T-helper 1 cell treated with Interleukin-12 subunit alpha and Interleukin-12 subunit beta and Interleukin-4 antibody, amounts not matched to agents 30 ng/mL and 1 ng/mL, for 36 hours (primary cell): ENCODE measurements around the gene USE1. TPM values are rescaled to one million over a fixed set of nuclear protein-coding genes. Genes with fewer than 3 reads are reported as not detected.
"Not testable (repeated sequence)": the region's sequence is repeated elsewhere in the genome, so short reads cannot be mapped to it uniquely, and the experiment has no call there.

ENCODE experiments used
- intact Hi-C: fragments of 100-400 bp; cut with micrococcal nuclease; formaldehyde crosslinking; loops from one replicate; pipeline ENCODE4 v1.15.1; 2024
- total RNA-seq: library from RNA; stranded (reverse); gene quantifications from 2 replicates; pipeline ENCODE4 v1.2.3, GENCODE V29; 2022

USE1 gene, protein sequence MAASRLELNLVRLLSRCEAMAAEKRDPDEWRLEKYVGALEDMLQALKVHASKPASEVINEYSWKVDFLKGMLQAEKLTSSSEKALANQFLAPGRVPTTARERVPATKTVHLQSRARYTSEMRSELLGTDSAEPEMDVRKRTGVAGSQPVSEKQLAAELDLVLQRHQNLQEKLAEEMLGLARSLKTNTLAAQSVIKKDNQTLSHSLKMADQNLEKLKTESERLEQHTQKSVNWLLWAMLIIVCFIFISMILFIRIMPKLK
- 27.8 and 31.3 TPM in 2 replicates for total RNA-seq

DNA sequence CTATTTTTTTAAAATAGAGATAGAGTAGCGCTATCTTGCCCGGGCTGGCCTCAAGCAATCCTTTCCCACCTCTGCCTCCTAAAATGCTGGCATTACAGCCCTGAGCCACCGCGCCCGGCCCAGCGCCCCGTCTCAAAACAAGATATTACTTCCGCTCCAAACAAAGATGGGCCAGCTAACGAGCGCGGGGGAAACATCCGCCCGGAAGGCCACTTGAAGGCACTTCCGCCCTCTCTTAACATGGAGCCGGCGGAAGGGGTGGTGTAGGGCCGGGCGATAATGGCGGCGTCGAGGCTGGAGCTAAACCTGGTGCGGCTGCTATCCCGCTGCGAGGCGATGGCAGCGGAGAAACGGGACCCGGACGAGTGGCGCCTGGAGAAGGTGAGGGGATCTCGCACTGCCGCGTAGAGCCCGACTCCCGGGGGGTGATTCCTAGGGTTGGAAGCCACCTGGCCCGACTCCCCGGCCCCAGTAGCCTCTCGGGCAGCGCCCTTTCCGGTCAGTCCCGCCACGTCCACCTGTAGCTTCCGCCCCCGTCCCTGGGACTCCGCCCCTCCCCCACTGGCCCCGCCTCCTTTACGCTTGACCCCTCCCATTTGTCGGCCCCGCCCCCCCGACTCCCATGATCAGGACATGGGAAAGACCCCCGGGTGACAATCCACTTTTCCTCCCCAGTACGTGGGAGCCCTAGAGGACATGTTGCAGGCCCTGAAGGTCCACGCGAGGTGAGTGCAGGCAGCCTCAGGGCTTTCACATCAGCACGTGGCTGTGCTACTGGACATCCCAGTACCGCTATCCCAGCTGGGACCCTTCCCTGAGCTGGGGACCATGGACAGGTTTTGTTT is at the start of gene USE1:
Gene USE1 (plus strand): TSS at position 231 of the 845 bp plus-strand sequence. CDS start 49 bp downstream, at position 280.
- intact Hi-C loops, result loop anchor here (1.0 kb wide), 8 partner anchors 11 to 587 kb away; partner anchors contain the start of genes BABAM1, DDA1, GTPBP3 and HAUS8

DNA sequence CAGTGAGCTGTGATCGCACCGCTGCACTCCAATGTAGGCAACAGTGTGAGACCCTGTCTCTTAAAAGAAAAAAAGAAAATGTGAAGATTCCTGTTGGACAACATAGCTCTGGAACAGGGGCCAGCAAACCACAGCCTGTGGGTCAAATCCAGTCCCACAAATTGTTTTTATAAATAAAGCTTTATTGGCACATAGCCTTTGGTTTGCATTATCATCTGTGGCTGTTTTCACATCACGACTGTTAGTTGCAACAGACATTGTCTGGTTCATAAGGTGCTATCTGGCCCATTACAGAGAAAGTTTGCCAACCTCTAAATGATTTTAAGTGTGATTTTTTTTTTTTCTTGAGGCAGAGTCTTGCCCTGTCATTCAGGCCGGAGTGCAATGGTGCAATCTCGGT is 49.4 kb upstream of the USE1 start:
- intact Hi-C loops, result no loop called here

DNA sequence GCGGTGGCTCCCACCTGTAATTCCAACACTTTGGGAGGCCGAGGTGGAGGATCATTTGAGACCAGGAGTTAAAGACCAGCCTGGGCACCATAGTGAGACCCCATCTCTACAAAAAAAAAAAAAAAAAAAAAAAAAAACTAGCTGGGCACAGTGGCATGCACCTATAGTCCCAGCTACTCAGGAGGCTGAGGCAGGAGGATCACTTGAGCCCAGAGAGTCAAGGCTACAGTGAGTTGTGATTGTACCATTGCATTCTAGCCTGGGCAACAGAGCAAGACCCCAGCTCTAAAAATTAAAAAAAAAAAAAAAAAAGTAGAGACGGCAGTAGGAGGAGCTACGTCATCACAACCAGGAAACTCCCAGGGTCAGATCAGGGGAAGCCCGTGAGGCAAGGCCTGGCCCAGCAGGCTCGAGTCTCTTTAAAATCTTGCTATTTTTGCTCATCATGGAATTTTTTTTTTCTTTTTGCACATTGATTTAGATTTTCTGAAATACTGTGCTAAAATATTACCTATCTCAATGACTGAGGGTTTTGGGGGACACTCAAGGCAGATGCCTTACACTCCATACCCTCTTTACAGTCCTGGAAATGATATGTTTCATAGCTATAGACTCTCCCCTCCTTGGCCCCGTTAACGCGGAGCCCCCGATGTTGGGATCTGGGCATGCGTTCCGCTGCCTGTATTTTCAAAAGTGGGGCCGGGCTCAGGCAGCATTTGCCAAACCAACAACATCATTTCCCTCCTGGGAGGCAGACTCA is 44.4 kb upstream of the USE1 start:
- intact Hi-C loops, result no loop called here

GRCh38 chr19:17171874-17172273 is 43.3 kb upstream of the USE1 start:
- intact Hi-C loops, result no loop called here

DNA sequence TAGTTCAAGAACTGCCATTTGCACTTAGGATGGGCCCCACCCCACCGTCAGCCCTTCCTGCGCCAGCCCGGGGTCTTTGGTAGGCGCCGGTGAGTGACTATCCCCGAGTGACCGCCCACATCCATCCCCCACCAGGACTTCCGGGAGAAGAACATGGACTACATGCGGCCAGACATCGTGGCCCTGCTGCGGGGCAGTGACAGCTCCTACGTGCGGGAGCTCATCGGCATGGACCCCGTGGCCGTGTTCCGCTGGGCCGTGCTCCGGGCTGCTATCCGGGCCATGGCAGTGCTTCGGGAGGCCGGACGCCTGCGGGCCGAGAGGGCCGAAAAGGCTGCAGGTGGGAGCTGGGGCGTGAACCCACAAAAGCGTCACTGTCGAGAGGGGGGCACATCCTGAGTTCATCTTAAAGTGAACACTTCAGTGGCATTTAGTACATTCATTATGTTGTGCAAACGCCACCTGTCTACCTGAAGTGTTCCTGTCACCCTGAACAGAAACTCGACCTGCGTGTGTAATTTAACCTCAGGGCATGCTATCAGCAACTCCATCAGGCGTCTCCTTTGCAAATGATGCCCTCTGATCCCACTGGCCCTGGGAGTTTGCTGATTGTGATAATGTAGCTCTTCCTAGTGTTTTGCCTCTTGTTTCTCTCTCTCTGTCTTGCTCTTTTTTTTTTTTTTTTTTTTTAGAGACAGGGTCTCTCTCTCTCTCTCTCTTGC is 42.4 kb upstream of the USE1 start:
- intact Hi-C loops, result no loop called here

GRCh38 chr19:17178291-17178690 is 36.9 kb upstream of the USE1 start:
- intact Hi-C loops, result no loop called here

GRCh38 chr19:17180997-17181702 is 34.0 kb upstream of the USE1 start:
- intact Hi-C loops, result no loop called here

DNA sequence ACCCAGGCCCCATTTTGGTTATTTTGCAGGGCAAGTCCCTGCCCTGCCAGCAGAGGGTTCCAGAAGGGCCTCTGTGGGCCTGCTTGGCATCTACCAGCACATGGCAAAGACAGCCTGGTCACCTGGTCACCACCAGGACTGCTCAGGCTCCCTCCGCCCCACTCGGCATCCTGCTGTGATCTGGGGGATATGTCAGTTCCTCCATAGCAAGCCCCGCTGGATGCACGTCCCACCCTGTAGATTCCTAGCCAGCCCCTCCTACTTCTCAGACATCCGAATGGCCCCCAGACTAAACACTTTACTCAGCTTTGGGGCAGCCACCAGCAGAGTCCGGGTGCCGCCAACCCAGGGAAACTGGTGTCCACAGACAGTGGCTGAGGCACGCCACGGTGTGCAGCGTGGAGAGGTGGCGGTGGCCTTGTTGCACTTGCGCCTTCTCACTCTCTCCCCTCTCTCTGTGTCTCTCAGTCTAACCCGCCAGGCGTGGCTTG is 31.8 kb upstream of the USE1 start:
- intact Hi-C loops, result no loop called here

- intact Hi-C loops, result loop anchor here (1.0 to 2.0 kb wide), 4 partner anchors 51 to 117 kb away; partner anchors contain the start of genes HAUS8 and MYO9B
These were observed 31.3 kb upstream of the USE1 start for GRCh38 chr19:17183858-17184321.

GRCh38 chr19:17184371-17184841 is 30.8 kb upstream of the USE1 start:
- intact Hi-C loops, result loop anchor here (1.0 to 2.0 kb wide), 4 partner anchors 50 to 117 kb away; partner anchors contain the start of genes HAUS8 and MYO9B

GRCh38 chr19:17185590-17185989 is 29.6 kb upstream of the USE1 start:
- intact Hi-C loops, result loop anchor here (2.0 kb wide), 2 partner anchors 49 to 111 kb away; partner anchors contain the start of genes HAUS8 and MYO9B

- intact Hi-C loops, result not testable (repeated sequence)
These were observed 23.4 kb upstream of the USE1 start for GRCh38 chr19:17191736-17192135.

GRCh38 chr19:17192751-17193150 is 22.4 kb upstream of the USE1 start:
- intact Hi-C loops, result no loop called here

GRCh38 chr19:17194608-17195007 is 20.5 kb upstream of the USE1 start:
- intact Hi-C loops, result no loop called here

DNA sequence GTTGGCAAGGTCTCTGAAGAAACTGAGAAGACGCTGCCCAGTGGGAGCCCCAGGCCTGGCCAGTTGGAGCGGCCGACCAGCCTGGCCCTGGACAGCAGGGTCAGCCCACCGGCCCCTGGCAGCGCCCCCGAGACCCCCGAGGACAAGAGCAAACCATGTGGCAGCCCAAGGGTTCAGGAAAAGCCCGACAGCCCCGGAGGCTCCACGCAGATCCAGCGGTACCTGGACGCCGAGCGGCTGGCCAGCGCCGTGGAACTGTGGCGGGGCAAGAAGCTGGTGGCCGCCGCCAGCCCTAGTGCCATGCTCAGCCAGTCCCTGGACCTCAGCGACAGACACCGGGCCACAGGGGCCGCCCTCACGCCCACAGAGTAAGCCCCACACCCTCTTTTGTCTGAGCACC is 20.1 kb upstream of the USE1 start:
- intact Hi-C loops, result no loop called here

- intact Hi-C loops, result no loop called here
These were observed 18.5 kb upstream of the USE1 start for GRCh38 chr19:17196610-17197009.

DNA sequence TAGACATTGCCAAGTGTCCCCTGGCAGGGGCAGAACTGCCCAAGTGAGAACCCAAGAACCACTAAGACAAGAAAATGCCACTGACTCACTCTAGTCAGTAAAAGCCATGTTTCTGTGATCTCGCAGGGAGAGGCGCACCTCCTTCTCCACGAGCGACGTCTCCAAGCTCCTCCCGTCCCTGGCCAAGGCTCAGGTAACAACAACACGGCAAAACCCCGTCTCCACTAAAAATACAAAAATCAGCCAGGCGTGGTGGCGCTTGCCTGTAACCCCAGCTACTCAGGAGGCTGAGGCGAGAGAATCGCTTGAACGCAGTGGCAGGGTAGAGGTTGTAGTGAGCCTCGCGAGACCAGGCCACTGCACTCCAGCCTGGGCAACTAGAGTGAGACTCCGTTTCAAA is 17.5 kb upstream of the USE1 start:
- intact Hi-C loops, result no loop called here

- intact Hi-C loops, result no loop called here
These were observed 14.6 kb upstream of the USE1 start for GRCh38 chr19:17200408-17201079.

GRCh38 chr19:17202249-17202648 is 12.9 kb upstream of the USE1 start:
- intact Hi-C loops, result no loop called here
